Thoracic aorta (tissue), 2 donors: ENCODE measurements around the gene CLEC2B. TPM values are rescaled to one million over a fixed set of nuclear protein-coding genes. Genes with fewer than 3 reads are reported as not detected.

ENCODE experiments used
- ATAC-seq: fragments of 150-250 bp; one replicate; pipeline ENCODE4 v1.8.0; 2017; ENCODE audit warnings: low read depth; ENCODE audit not compliant: insufficient number of reproducible peaks, low FRiP score
- DNase-seq: peaks from one replicate; pipeline ENCODE4 v3.0.0-alpha.2; 2020; ENCODE audit warnings: low spot score
- H3K27ac ChIP-seq, 2 donors: fragments of 200-600 bp; sonication (generic); 1 replicate in 1 of 2; 2 replicates in 1 of 2; pipeline ENCODE4 v1.5.1; 2016; ENCODE audit warnings: mild to moderate bottlenecking in 2 of 2, moderate library complexity in 2 of 2
- H3K27me3 ChIP-seq: fragments of 200-600 bp; sonication (generic); replicated peaks from 2 replicates; pipeline ENCODE4 v1.6.0; 2016; ENCODE audit warnings: mild to moderate bottlenecking; ENCODE audit not compliant: insufficient read depth
- H3K36me3 ChIP-seq: fragments of 200-600 bp; sonication (generic); one replicate; pipeline ENCODE4 v1.5.1; 2016
- H3K4me1 ChIP-seq, 2 donors: fragments of 200-600 bp; sonication (generic); 1 replicate in 1 of 2; 2 replicates in 1 of 2; pipeline versions ENCODE4 v1.5.1 to v1.6.0; 2016; ENCODE audit warnings: low read depth in 2 of 2, mild to moderate bottlenecking in 1 of 2; ENCODE audit not compliant: control insufficient read depth in 1 of 2
- H3K4me3 ChIP-seq: fragments of 200-600 bp; sonication (generic); 2 replicates; pipeline ENCODE4 v1.5.1; 2016; ENCODE audit warnings: mild to moderate bottlenecking
- H3K9me3 ChIP-seq: fragments of 200-600 bp; sonication (generic); 2 replicates; pipeline ENCODE4 v1.5.1; 2016
- total RNA-seq, 2 donors: library from RNA; depleted of rRNA; stranded (reverse); fragments of >200 nt; gene quantifications; one replicate each; pipeline versions ENCODE4 v1.1.0 to v1.2.3, GENCODE V29; 2016
- TF ChIP-seq, protein P1 (sequence below): fragments of 200-600 bp; sonication (generic); IDR thresholded peaks from one replicate; pipeline ENCODE4 v1.5.1; 2019; ENCODE audit warnings: antibody characterized with exemption

The CLEC2B gene
- total RNA-seq, 2 donors from 2014 or later = 13.1 to 14.9 TPM

- no peak for ATAC-seq
- Histone ChIP-seq H3K9me3 (no peaks in the 10 kb centered on the region), H3K36me3 (no peaks in the 10 kb centered on the region), H3K4me3 (no peak overlapping the region), H3K27me3 (no peaks in the 10 kb centered on the region), H3K4me1 (no peaks in the 10 kb centered on the region), H3K27ac (no peak overlapping the region)
- DNase-seq = no peak
- TF ChIP-seq, protein P1, sequence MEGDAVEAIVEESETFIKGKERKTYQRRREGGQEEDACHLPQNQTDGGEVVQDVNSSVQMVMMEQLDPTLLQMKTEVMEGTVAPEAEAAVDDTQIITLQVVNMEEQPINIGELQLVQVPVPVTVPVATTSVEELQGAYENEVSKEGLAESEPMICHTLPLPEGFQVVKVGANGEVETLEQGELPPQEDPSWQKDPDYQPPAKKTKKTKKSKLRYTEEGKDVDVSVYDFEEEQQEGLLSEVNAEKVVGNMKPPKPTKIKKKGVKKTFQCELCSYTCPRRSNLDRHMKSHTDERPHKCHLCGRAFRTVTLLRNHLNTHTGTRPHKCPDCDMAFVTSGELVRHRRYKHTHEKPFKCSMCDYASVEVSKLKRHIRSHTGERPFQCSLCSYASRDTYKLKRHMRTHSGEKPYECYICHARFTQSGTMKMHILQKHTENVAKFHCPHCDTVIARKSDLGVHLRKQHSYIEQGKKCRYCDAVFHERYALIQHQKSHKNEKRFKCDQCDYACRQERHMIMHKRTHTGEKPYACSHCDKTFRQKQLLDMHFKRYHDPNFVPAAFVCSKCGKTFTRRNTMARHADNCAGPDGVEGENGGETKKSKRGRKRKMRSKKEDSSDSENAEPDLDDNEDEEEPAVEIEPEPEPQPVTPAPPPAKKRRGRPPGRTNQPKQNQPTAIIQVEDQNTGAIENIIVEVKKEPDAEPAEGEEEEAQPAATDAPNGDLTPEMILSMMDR = no peak
These were observed 18.1 kb downstream of the CLEC2B start for GRCh38 chr12:9851050-9851449.

GRCh38 chr12:9848899-9849298 is 20.3 kb downstream of the CLEC2B start:
- no peak overlapping the region for H3K4me3 ChIP-seq
- no peak for DNase-seq
- no peaks in the 10 kb centered on the region for H3K27me3 ChIP-seq
- H3K27ac ChIP-seq = no peak overlapping the region
- no peaks in the 10 kb centered on the region for H3K36me3 ChIP-seq
- ATAC-seq = no peak
- no peaks in the 10 kb centered on the region for H3K4me1 ChIP-seq
- TF ChIP-seq, protein P1 = no peak
- no peaks in the 10 kb centered on the region for H3K9me3 ChIP-seq

DNA sequence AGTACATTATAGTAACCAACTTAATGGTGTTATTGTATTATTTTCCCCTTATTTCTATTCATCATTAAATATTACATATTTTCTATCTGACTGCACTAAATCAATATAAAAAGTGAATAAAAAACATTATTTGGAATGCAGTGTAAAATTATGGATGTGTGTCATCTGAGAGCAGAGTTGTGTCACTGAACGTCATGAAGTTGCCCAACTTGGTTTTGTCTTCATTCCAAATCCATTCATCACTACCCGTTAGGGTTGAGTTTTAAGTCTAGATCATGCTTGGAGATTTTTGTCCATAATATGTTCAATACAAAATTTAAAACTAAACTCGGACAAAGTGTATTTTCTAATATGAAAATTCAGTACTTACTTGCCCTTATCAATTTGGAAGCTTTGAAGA is 25.7 kb downstream of the CLEC2B start:
- no peak for ATAC-seq
- TF ChIP-seq, protein P1 = no peak
- Histone ChIP-seq H3K27ac (no peak overlapping the region), H3K4me1 (no peaks in the 10 kb centered on the region), H3K27me3 (no peaks in the 10 kb centered on the region), H3K9me3 (no peaks in the 10 kb centered on the region), H3K4me3 (no peak overlapping the region), H3K36me3 (no peaks in the 10 kb centered on the region)
- DNase-seq = no peak

DNA sequence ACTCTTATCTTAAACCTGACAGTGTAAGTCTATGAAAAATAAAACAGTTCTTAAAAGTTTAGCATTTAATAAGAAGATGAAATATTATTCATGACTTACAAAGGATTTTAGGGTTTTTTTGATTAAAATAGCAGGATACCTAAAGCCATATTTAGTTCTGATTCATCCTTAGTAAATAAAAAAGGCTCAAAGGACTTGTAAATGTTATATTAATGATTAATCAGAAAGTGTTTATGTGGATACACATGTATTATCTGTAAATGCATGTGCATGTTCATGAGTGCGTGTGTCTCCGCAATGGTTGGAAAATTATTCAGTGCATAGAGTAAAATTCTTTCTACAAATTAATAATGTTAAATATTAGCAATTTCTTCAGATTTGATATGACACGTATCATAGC is 37.4 kb downstream of the CLEC2B start:
- ATAC-seq (no peak), DNase-seq (no peak)
- no peak overlapping the region for H3K27ac ChIP-seq
- H3K27me3 ChIP-seq = no peaks in the 10 kb centered on the region
- no peak overlapping the region for H3K4me3 ChIP-seq
- H3K36me3 ChIP-seq = no peaks in the 10 kb centered on the region
- H3K9me3 ChIP-seq = no peaks in the 10 kb centered on the region
- TF ChIP-seq, protein P1 = no peak
- H3K4me1 ChIP-seq = no peaks in the 10 kb centered on the region

DNA sequence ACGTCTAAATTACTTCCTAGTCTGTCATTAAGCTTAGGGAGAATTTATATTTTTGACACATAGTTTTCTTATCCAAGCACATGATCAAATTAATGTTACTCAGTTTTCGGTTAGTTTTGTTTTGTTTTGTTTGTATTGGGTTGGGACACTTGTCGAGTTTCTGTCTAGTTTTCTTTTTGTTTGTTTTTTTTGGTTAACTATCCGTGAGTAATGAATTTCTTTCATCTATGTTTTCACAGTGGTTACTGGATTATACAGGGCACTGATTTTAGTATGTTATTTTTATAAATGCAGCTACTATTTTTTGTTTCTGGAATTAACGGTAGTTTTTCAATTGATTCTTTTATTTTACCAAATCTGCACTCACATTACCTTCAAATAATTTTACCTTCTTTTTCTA is 39.2 kb downstream of the CLEC2B start:
- H3K4me1 ChIP-seq = no peaks in the 10 kb centered on the region
- no peaks in the 10 kb centered on the region for H3K9me3 ChIP-seq
- DNase-seq (no peak), ATAC-seq (no peak)
- H3K27ac ChIP-seq = no peak overlapping the region
- TF ChIP-seq, protein P1 = no peak
- no peaks in the 10 kb centered on the region for H3K36me3 ChIP-seq
- no peaks in the 10 kb centered on the region for H3K27me3 ChIP-seq
- no peak overlapping the region for H3K4me3 ChIP-seq
